SU-DHL-6 (cell line): ENCODE measurements around the gene NT5C3A.

Experiments
- CTCF ChIP-seq: fragments of 200-600 bp; sonication (generic); IDR thresholded peaks from one replicate; pipeline ENCODE4 v1.5.1; 2017; ENCODE audit warnings: antibody characterized with exemption, mild to moderate bottlenecking, low read length, moderate library complexity; ENCODE audit not compliant: insufficient read depth, poor library complexity, severe bottlenecking
- EZH2phosphoT487 ChIP-seq: fragments of 200-600 bp; sonication (generic), shearing (Covaris generic); conservative IDR thresholded peaks from 2 replicates; pipeline ENCODE4 v1.6.1; 2018; ENCODE audit warnings: mild to moderate bottlenecking, antibody characterized with exemption, low read length, moderate library complexity, mixed read lengths

GRCh38 chr7:33073243-33073642 is 10.7 kb upstream of the NT5C3A start:
- TF ChIP-seq CTCF (no peak), EZH2phosphoT487 (no peak)
